ENCODE results near the gene SLC27A2.

- TF ChIP-seq SREBF1 (IDR thresholded peaks at IDR 0.05; ENCODE audit: low read length) (no peak), SIX5 (IDR thresholded peaks at IDR 0.05; ENCODE audit: low read depth, low read length, severe bottlenecking) (no peak), JUND (IDR thresholded peaks at IDR 0.05; ENCODE audit: low read depth, low read length) (no peak), ZSCAN29 (IDR thresholded peaks at IDR 0.05) (no peak), TCF7 (IDR thresholded peaks at IDR 0.05; ENCODE audit: borderline replicate concordance) (no peak), POLR2A (IDR thresholded peaks at IDR 0.05; ENCODE audit: low read depth, low read length) (no peak), NFIC (IDR thresholded peaks at IDR 0.05; ENCODE audit: low read depth, low read length) (no peak)
Measured at GRCh38 chr15:50232791-50233190, 50.8 kb downstream of the SLC27A2 start.

All from GM12878 (cell line).